H1 (cell line): Measurements from ENCODE around the gene SLC43A3. TPM values are rescaled to one million over a fixed set of nuclear protein-coding genes. Genes with fewer than 3 reads are reported as not detected.

Source experiments
- CTCF ChIA-PET: fragments of 300-600 bp; sonication (Branson Sonifier 250); formaldehyde crosslinking; loops from one replicate; lab custom pipeline; 2021; ENCODE audit not compliant: partially characterized antibody; lab: Charles Lee
- POLR2A ChIA-PET: fragments of 300-600 bp; sonication (Branson Sonifier 250); formaldehyde crosslinking; loops from one replicate; lab custom pipeline; 2021; ENCODE audit warnings: inconsistent platforms; ENCODE audit not compliant: partially characterized antibody; lab: Charles Lee
- DNase-seq, 2 experiments: peaks; one replicate each; pipeline versions ENCODE4 v3.0.0 to v3.0.0-alpha.2; 2010 to 2022; ENCODE audit warnings: low spot score in 2 of 2, low read depth in 1 of 2, mixed read lengths in 1 of 2
- FAIRE-seq: peaks from 2 replicates; lab custom pipeline; 2011; peaks lifted over from hg19 to GRCh38; lab: Jason Lieb, UNC
- H2AFZ ChIP-seq: 2 replicates; pipeline ENCODE4 v1.8.1; 2012; ENCODE audit warnings: low read length, inconsistent platforms
- H2AK5ac ChIP-seq: 2 replicates; pipeline ENCODE4 v1.6.1; 2013; ENCODE audit warnings: low read depth, low read length
- H2BK120ac ChIP-seq: replicated peaks from 2 replicates; pipeline ENCODE3; 2013; ENCODE audit warnings: low read depth, low read length, inconsistent platforms
- H2BK12ac ChIP-seq: 2 replicates; pipeline ENCODE4 v1.6.1; 2013; ENCODE audit warnings: low read depth, low read length
- H2BK15ac ChIP-seq: 2 replicates; pipeline ENCODE4 v1.6.1; 2013; ENCODE audit warnings: low read length
- H2BK20ac ChIP-seq: 2 replicates; pipeline ENCODE4 v1.6.1; 2013; ENCODE audit warnings: low read length
- H2BK5ac ChIP-seq: 2 replicates; pipeline ENCODE4 v1.6.1; 2013; ENCODE audit warnings: low read depth, low read length
- H3K14ac ChIP-seq: 2 replicates; pipeline ENCODE4 v1.6.1; 2013; ENCODE audit warnings: inconsistent platforms; ENCODE audit not compliant: insufficient read length
- H3K18ac ChIP-seq: 2 replicates; pipeline ENCODE4 v1.6.1; 2013; ENCODE audit warnings: low read length; ENCODE audit errors: extremely low read depth
- H3K23ac ChIP-seq: 2 replicates; pipeline ENCODE4 v1.6.1; 2013; ENCODE audit warnings: inconsistent platforms; ENCODE audit not compliant: insufficient read length
- H3K23me2 ChIP-seq: 2 replicates; pipeline ENCODE4 v1.6.1; 2013; ENCODE audit warnings: low read depth, low read length
- H3K27ac ChIP-seq: 2 replicates; pipeline ENCODE4 v1.6.1; 2011; ENCODE audit warnings: low read depth, low read length, inconsistent platforms
- H3K27me3 ChIP-seq, 4 experiments: replicated peaks in 1 of 4; 1 replicate in 1 of 4; 2 replicates in 3 of 4; pipeline versions ENCODE4 v1.6.1 to v1.8.1; 2011 to 2013; ENCODE audit warnings: low read length in 3 of 4, mild to moderate bottlenecking in 3 of 4, inconsistent platforms in 2 of 4, mixed read lengths in 2 of 4, moderate library complexity in 1 of 4; ENCODE audit not compliant: control insufficient read depth in 3 of 4, insufficient read depth in 3 of 4; ENCODE audit errors: extremely low read depth in 1 of 4
- H3K36me3 ChIP-seq, 4 experiments: 2 replicates each; pipeline versions ENCODE4 v1.6.1 to v1.8.1; 2011 to 2013; ENCODE audit warnings: mild to moderate bottlenecking in 4 of 4, low read length in 3 of 4, moderate library complexity in 2 of 4, control low read depth in 1 of 4, inconsistent platforms in 1 of 4; ENCODE audit not compliant: insufficient read depth in 4 of 4, control insufficient read depth in 2 of 4
- H3K4ac ChIP-seq: replicated peaks from 2 replicates; pipeline ENCODE3; 2013; ENCODE audit warnings: low read length, low read depth, mixed read lengths, inconsistent platforms; ENCODE audit not compliant: insufficient read length
- H3K4me1 ChIP-seq, 4 experiments: replicated peaks in 1 of 4; 1 replicate in 1 of 4; 2 replicates in 3 of 4; pipeline versions ENCODE4 v1.6.1 to v1.8.1; 2011 to 2013; ENCODE audit warnings: low read length in 3 of 4, inconsistent platforms in 2 of 4, mixed read lengths in 1 of 4; ENCODE audit not compliant: insufficient read depth in 4 of 4, control insufficient read depth in 3 of 4
- H3K4me2 ChIP-seq, 2 experiments: 2 replicates each; pipeline versions ENCODE4 v1.6.1 to v1.8.1; 2011 to 2013; ENCODE audit warnings: low read depth in 2 of 2, low read length in 2 of 2, control low read depth in 1 of 2, inconsistent platforms in 1 of 2, mild to moderate bottlenecking in 1 of 2; ENCODE audit not compliant: insufficient read depth in 1 of 2
- H3K4me3 ChIP-seq, 4 experiments: fragments of 200-600, 300-600 bp in 1 of 4; sonication (generic), shearing (Covaris generic), sonication (Bioruptor Twin) in 1 of 4; 2 replicates each; pipeline versions ENCODE4 v1.5.1 to v1.8.1; 2011 to 2016; ENCODE audit warnings: low read length in 4 of 4, low read depth in 3 of 4, control low read depth in 2 of 4, inconsistent platforms in 2 of 4, mild to moderate bottlenecking in 2 of 4, mixed read lengths in 1 of 4, moderate library complexity in 1 of 4; ENCODE audit not compliant: insufficient read depth in 2 of 4; ENCODE audit errors: extremely low read depth in 1 of 4
- H3K56ac ChIP-seq: replicated peaks from 2 replicates; pipeline ENCODE3; 2013; ENCODE audit warnings: low read depth, mild to moderate bottlenecking, mixed read lengths, low read length, inconsistent platforms; ENCODE audit not compliant: insufficient read length
- H3K79me1 ChIP-seq: 2 replicates; pipeline ENCODE4 v1.6.1; 2013; ENCODE audit warnings: low read depth, low read length, control low read depth
- H3K79me2 ChIP-seq, 2 experiments: 2 replicates each; pipeline versions ENCODE4 v1.6.1 to v1.8.1; 2012 to 2013; ENCODE audit warnings: low read length in 2 of 2, mild to moderate bottlenecking in 2 of 2, inconsistent platforms in 1 of 2; ENCODE audit not compliant: insufficient read depth in 2 of 2, control insufficient read depth in 1 of 2
- H3K9ac ChIP-seq, 4 experiments: replicated peaks in 1 of 4; 1 replicate in 1 of 4; 2 replicates in 3 of 4; pipeline versions ENCODE4 v1.6.1 to v1.8.1; 2011 to 2013; ENCODE audit warnings: low read depth in 3 of 4, low read length in 3 of 4, control low read depth in 2 of 4, mild to moderate bottlenecking in 2 of 4, moderate library complexity in 2 of 4, inconsistent platforms in 1 of 4; ENCODE audit errors: extremely low read depth in 1 of 4
- H3K9me3 ChIP-seq, 2 experiments: 2 replicates each; pipeline versions ENCODE4 v1.6.1 to v1.8.1; 2012 to 2013; ENCODE audit warnings: mild to moderate bottlenecking in 2 of 2, moderate library complexity in 2 of 2, control low read depth in 1 of 2, inconsistent platforms in 1 of 2, low read depth in 1 of 2, low read length in 1 of 2, mixed read lengths in 1 of 2; ENCODE audit not compliant: insufficient read depth in 2 of 2
- H4K20me1 ChIP-seq, 2 experiments: replicated peaks in 1 of 2; 2 replicates each; pipeline versions ENCODE3 to v1.8.1; 2011 to 2013; ENCODE audit warnings: inconsistent platforms in 2 of 2, low read length in 2 of 2, mild to moderate bottlenecking in 1 of 2; ENCODE audit not compliant: insufficient read depth in 2 of 2, control insufficient read depth in 1 of 2
- H4K5ac ChIP-seq: 2 replicates; pipeline ENCODE4 v1.6.1; 2013; ENCODE audit warnings: low read length, low read depth, mixed read lengths, inconsistent platforms; ENCODE audit not compliant: insufficient read length
- H4K8ac ChIP-seq: 2 replicates; pipeline ENCODE4 v1.8.0; 2013; ENCODE audit warnings: mild to moderate bottlenecking, moderate library complexity, low read length, inconsistent platforms; ENCODE audit not compliant: insufficient read depth; ENCODE audit errors: extremely low read depth
- H4K91ac ChIP-seq: replicated peaks from 2 replicates; pipeline ENCODE3; 2013; ENCODE audit warnings: low read length, mixed read lengths, inconsistent platforms; ENCODE audit not compliant: insufficient read length
- CTCF ChIP-seq, 3 experiments: IDR thresholded peaks; 1 replicate in 2 of 3; 2 replicates in 1 of 3; pipeline versions ENCODE4 v1.5.1 to v1.6.1; 2011; ENCODE audit warnings: low read length in 3 of 3, mild to moderate bottlenecking in 3 of 3, inconsistent platforms in 2 of 3, low read depth in 1 of 3, moderate library complexity in 1 of 3; ENCODE audit not compliant: insufficient read depth in 1 of 3; ENCODE audit errors: control extremely low read depth in 1 of 3
- NANOG ChIP-seq: IDR thresholded peaks from 2 replicates; pipeline ENCODE4 v1.6.1; 2011; ENCODE audit warnings: low read length, low read depth, mild to moderate bottlenecking, inconsistent platforms; ENCODE audit not compliant: insufficient read depth, poor library complexity, severe bottlenecking
- WGBS, 2 experiments: shearing (Covaris generic) in 1 of 2; methylation state at CpG; one replicate each; pipeline versions ENCODE4 v1.1.6 to v1.1.7; 2013 to 2015; ENCODE audit warnings: low lambda C conversion rate in 2 of 2, mixed read lengths in 2 of 2, inconsistent platforms in 1 of 2, low coverage in 1 of 2, missing lambda C conversion rate in 1 of 2; ENCODE audit not compliant: insufficient replicate concordance in 2 of 2, insufficient coverage in 1 of 2, insufficient read length in 1 of 2; ENCODE audit errors: extremely low coverage in 1 of 2, missing lambda C conversion rate in 1 of 2; 5-methylcytosine and 5-hydroxymethylcytosine counted together
- polyA plus RNA-seq, 7 experiments: library from polyadenylated mRNA; depleted of rRNA in 3 of 7; stranded (reverse) in 5 of 7; unstranded in 2 of 7; fragments of >200 nt in 5 of 7; fragments of 200-250 nt in 2 of 7; gene quantifications; 1 replicate in 5 of 7; 2 replicates in 1 of 7; 4 replicates in 1 of 7; pipeline versions ENCODE4 v1.2.1 to v1.2.3, GENCODE V29; 2011 to 2013; ENCODE audit warnings: missing spikeins in 2 of 7, mixed read lengths in 2 of 7
- total RNA-seq: library from RNA; stranded (reverse); fragmentation: NEBNext Ultra II Directional; extraction: Animal tissue kit (Norgen Biotek cat#: 25700); gene quantifications from 2 replicates; pipeline ENCODE4 v1.2.1, GENCODE V29; 2021

Gene SLC43A3
- total and polyA plus RNA-seq, 2 of the 8 experiments (the other 6 are each of a cell fraction or from before 2014, with no cell fraction given) = 31.8 to 67.8 TPM

- no peak overlapping the region for H4K8ac ChIP-seq
- no peak overlapping the region for H2BK120ac ChIP-seq
- H3K14ac ChIP-seq = no peak overlapping the region
- no peak overlapping the region for H2BK15ac ChIP-seq
- H3K4me1 ChIP-seq = no peaks in the 10 kb centered on the region
- no peak overlapping the region for H3K56ac ChIP-seq
- no peak overlapping the region for H2BK20ac ChIP-seq
- H3K79me1 ChIP-seq = no peaks in the 10 kb centered on the region
- H3K9me3 ChIP-seq = no peaks in the 10 kb centered on the region
- WGBS, 2 experiments = 85% methylated on average over 12 of the region's 12 CpGs; no CpG with 5 or more reads in 1 of the 2 experiments
- H3K4me2 ChIP-seq = no peak overlapping the region
- CTCF ChIA-PET = interaction anchor here (1.2 to 12.5 kb wide), 3 partner anchors 8 to 88 kb away, joined by 3 to 97 read pairs (median 21); partner anchors contain the start of gene RTN4RL2
- no peak overlapping the region for H3K4me3 ChIP-seq
- H4K5ac ChIP-seq = no peak overlapping the region
- H4K91ac ChIP-seq = no peak overlapping the region
- H3K18ac ChIP-seq = no peak overlapping the region
- DNase-seq = no peak
- no peak overlapping the region for H2BK12ac ChIP-seq
- H3K23me2 ChIP-seq = no peaks in the 10 kb centered on the region
- H3K27me3 ChIP-seq = no peaks in the 10 kb centered on the region
- no peak overlapping the region for H3K23ac ChIP-seq
- POLR2A ChIA-PET = interaction anchor here (0.7 kb wide), 1 partner anchor 213 kb away, joined by 3 read pairs; no protein-coding TSS in a partner anchor
- H3K4ac ChIP-seq = no peak overlapping the region
- no peak overlapping the region for H2AK5ac ChIP-seq
- no peak overlapping the region for H3K9ac ChIP-seq
- no peak overlapping the region for H3K27ac ChIP-seq
- no peaks in the 10 kb centered on the region for H3K36me3 ChIP-seq
- H2BK5ac ChIP-seq = no peak overlapping the region
- no peaks in the 10 kb centered on the region for H3K79me2 ChIP-seq
- no peak overlapping the region for H2AFZ ChIP-seq
- TF ChIP-seq NANOG (no peak), CTCF (IDR thresholded peaks at IDR 0.05; ENCODE audit: control extremely low read depth in 1 of 3, insufficient read depth in 1 of 3, low read depth in 1 of 3, low read length in 3 of 3) (no peak)
- no peaks in the 10 kb centered on the region for H4K20me1 ChIP-seq
- no peak for FAIRE-seq
These were observed 11.7 kb upstream of the SLC43A3 start for GRCh38 chr11:57438345-57439285.
